A172 (cell line): ENCODE data around the gene APOD. TPM values are rescaled to one million over a fixed set of nuclear protein-coding genes. Genes with fewer than 3 reads are reported as not detected.
A peak's percentile ranks its signal among the peaks of the same experiment; 100 is the strongest.

Experiments used
- DNase-seq: peaks from one replicate; pipeline ENCODE4 v3.0.0-alpha.2; 2015; ENCODE audit warnings: low spot score
- total RNA-seq: library from RNA; depleted of rRNA; stranded (reverse); fragments of >200 nt; shearing (Covaris generic); gene quantifications from 2 replicates; pipeline ENCODE4 v1.2.3, GENCODE V29; 2014; rRNA removed

APOD gene
- total RNA-seq, 1 experiment from 2014 or later: 0.17 TPM

DNA sequence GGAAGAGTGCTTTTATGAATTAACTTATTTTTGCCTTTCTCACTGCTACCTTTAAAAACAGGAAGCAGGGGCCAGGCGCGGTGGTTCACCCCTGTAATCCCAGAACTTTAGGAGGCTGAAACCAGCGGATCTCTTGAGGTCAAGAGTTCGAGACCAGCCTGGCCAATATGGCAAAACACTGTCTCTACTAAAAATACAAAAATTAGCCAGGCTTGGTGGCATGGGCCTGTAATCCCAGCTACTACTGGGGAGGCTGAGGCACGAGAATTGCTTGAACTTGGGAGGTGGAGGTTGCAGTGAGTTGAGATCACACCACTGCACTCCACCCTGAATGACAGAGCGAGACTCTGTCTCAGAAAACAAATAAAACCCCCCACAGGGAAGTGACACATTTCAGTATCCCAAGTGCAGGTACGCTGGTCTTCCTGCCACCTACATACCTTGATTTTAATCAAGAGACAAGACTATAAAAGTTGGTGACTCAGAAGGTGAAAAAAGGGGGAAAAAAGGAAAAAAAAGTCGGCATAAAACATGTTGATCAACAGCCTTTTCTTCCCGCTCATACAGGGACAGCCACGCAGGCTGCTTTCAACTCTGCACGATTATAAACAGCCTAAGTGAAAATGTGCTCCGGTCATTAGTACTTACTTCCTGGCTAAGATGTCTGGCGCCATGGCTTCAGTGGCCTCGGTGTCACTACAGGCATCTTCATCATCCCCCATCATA, 59.4 kb downstream of the APOD start:
- DNase-seq: no peak

DNA sequence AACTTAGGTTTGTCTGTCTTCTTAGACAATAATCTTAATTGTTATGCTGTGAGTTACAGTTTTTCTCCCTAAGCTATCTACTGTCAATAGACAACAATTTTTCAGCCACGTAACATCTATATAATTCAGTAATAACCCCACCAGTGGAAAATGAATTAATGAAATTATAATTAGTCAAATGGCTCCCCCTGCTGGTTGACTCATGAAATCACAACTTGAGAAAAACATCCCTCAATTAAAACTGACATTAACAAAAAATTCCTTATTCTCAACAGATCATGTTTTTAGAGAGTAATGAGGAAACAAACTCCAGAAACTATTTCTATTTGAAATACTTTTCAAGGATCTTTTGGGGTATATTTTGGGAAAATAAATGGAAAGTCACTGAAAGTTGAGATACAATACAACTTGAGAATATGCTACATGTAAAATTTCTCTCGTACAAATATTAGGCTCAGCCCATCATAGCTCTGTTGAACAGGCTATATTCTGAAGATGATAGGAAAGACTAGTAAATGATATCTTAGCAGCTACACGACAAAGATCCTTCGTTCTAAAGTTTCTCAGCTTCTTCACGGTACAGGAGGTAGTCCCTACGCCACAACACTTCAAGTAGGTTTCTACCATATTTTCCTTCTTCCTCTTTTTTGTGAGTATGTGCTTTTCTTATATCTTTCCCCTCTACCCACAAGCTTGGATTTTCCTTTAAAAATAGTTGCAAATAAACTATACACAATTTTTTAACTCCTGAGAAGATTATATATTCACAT, 61.3 kb downstream of the APOD start:
- peak; percentile 61 for DNase-seq

Other genes with a start within 250 kb of the APOD start
- gene ACAP2, start 140.9 kb downstream of the APOD start, total RNA-seq: 52.2 and 53.3 TPM in 2 replicates
- 61.4 and 180 TPM in 2 replicates for gene PPP1R2, start 40.6 kb downstream of the APOD start, total RNA-seq
- gene MUC20, start 137.0 kb upstream of the APOD start, total RNA-seq: 0.05 TPM in 1 of 2 replicates, not detected in the other
- gene MUC4, start 228.0 kb upstream of the APOD start, total RNA-seq: not detected in 2 replicates